Motor neuron (in vitro differentiated cells): ENCODE data around the gene FAM114A2. TPM values are rescaled to one million over a fixed set of nuclear protein-coding genes. Genes with fewer than 3 reads are reported as not detected.

Source experiments
- ATAC-seq, 8 experiments: fragments of 200-7000 bp; cut with Tn5 transposase; replicated peaks in 6 of 8; 2 replicates each; pipeline ENCODE4 v1.8.0; 2021; ENCODE audit warnings: mild to moderate bottlenecking in 8 of 8, moderate library complexity in 8 of 8
- H3K27ac ChIP-seq, 2 donors: fragments of 250-450 bp; sonication (Bioruptor Pico); 2 replicates each; pipeline ENCODE4 v1.9.0; 2021; ENCODE audit warnings: antibody characterized with exemption in 2 of 2, mild to moderate bottlenecking in 2 of 2, moderate library complexity in 1 of 2
- H3K4me1 ChIP-seq, 2 donors: fragments of 250-450 bp; sonication (Bioruptor Pico); replicated peaks in 1 of 2; 2 replicates each; pipeline ENCODE4 v1.6.1; 2021; ENCODE audit warnings: antibody characterized with exemption in 2 of 2, mild to moderate bottlenecking in 2 of 2, moderate library complexity in 1 of 2
- H3K4me3 ChIP-seq, 5 donors: fragments of 250-450 bp; sonication (Bioruptor Pico); 2 replicates each; pipeline ENCODE4 v1.9.0; 2021; ENCODE audit warnings: antibody characterized with exemption in 5 of 5, mild to moderate bottlenecking in 5 of 5, moderate library complexity in 4 of 5
- WGBS, 10 experiments: fragments of 450-650 bp; shearing (Covaris generic); methylation state at CpG; one replicate each; pipeline ENCODE4 v1.0.0; 2022; 5-methylcytosine and 5-hydroxymethylcytosine counted together
- in situ Hi-C, 9 experiments: fragments of 400-800 bp; cut with MboI; loops; one replicate each; pipeline ENCODE4 v1.15.0; 2021; ENCODE audit warnings: low sequenced_read_pairs in 9 of 9, low pct_unique_long_range_greater_than_20kb in 2 of 9; ENCODE audit not compliant: unreplicated experiment in 9 of 9
- total RNA-seq, 8 experiments: library from RNA; unstranded; fragments of 300-600 nt; gene quantifications; 2 replicates each; pipeline versions ENCODE4 v1.2.3 to v1.2.4, GENCODE V29; 2022

The FAM114A2 gene
- total RNA-seq, 8 experiments from 2014 or later = 14.1 to 29.9 (median 20.1) TPM

DNA sequence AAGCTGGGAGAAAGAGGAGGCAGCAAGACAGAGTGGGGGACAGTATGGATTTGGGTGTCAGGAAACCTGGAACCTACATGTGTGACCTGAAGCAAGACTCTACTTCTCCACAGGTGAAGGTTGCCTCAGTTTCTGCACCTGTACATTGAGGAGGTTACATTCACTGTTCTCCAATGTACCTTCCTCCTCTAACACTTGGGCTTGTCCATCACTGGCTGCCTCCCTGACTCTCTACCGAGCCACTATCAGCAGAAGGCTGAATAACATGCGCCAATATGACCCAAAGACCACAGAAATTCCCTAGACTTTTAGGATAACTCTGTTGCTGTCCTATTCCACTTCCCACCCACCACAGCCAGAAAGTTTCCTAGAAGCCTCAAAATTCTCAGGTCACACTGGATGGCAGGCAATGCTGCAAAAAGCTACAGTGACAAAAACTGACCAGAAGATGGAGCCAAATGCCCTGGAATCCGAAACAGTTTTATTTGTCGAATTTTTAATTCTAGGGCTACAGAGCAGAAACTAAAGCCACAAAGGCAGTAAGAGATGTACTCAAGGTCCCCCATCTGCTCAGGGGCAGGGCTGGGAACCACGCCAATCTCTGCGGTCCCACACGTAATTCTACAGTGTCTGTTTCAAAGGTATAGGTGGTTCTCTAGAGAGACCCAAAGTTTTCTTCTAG lies 64.4 kb downstream of the FAM114A2 start:
- ATAC-seq = peak; percentile 41 to 86 (median 70)
- Histone ChIP-seq H3K27ac (no peak overlapping the region), H3K4me3 (no peak overlapping the region), H3K4me1 (peaks cover 0 to 3% of the 10 kb centered on the region in 2 donors)
- in situ Hi-C loops = loop anchor here in 5 of 9 experiments (25.0 kb wide), 7 partner anchors 162 to 1437 kb away; partner anchors contain the start of gene GRIA1 (in 1 of the 5)
- WGBS, 10 experiments = 0 to 50% (median 26%) methylated on average over 1 to 6 of the region's 7 CpGs; no CpG with 5 or more reads in 1 of the 10 experiments

DNA sequence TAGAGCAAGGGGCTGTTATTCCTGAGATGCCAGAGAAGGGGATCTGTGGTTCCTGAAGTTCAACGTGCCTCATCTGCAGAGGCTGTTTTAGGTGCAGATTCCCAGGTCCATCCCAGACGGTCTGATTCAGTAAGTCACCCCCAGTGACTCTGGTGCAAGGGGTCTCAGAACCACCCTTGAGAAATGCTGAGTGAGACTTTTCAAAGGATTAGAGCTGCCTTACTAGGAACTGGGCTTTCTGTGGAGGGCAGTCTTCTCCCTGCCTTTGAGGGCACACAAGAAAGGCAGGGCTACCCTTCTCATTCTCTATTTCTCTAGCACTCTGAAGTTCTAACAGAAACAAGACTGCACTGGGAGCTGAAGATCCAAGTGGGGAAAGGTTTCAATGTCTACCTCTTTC lies 66.5 kb downstream of the FAM114A2 start:
- H3K27ac ChIP-seq = no peak overlapping the region
- H3K4me1 ChIP-seq = peaks cover 0 to 3% of the 10 kb centered on the region in 2 donors
- in situ Hi-C loops = loop anchor here in 5 of 9 experiments (25.0 kb wide), 7 partner anchors 160 to 1435 kb away; partner anchors contain the start of gene GRIA1 (in 1 of the 5)
- ATAC-seq = no peak
- WGBS, 10 experiments = 30 to 100% (median 54%) methylated on average over 1 to 2 of the region's 2 CpGs; no CpG with 5 or more reads in 2 of the 10 experiments
- H3K4me3 ChIP-seq = no peak overlapping the region

DNA sequence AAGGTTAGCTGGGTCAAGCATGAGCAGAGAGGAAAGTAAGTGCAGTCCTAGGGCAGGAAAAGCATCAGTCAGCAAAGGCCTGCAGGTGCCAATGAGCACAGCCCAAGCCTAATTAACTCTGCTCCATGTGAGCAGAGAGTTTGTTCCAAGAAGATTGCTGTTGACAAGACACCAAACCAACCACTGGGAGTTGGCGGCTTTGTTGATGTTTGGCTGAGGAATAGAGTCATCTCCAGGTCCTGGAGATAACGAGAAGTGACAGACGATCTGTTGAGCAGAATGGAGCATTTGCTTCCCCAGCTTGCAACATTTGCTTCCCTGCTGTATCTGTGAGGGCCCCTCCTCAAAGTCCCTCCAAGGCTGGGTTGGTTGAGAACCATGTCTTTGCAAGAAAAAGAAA lies 68.2 kb downstream of the FAM114A2 start:
- 40 to 88% (median 82%) methylated on average over 1 to 3 of the region's 3 CpGs; no CpG with 5 or more reads in 2 of the 10 experiments for WGBS, 10 experiments
- ATAC-seq = no peak
- in situ Hi-C loops = loop anchor here in 5 of 9 experiments (25.0 kb wide), 7 partner anchors 158 to 1433 kb away; partner anchors contain the start of gene GRIA1 (in 1 of the 5)
- Histone ChIP-seq H3K27ac (no peak overlapping the region), H3K4me3 (no peak overlapping the region), H3K4me1 (peaks cover 0 to 3% of the 10 kb centered on the region in 2 donors)

DNA sequence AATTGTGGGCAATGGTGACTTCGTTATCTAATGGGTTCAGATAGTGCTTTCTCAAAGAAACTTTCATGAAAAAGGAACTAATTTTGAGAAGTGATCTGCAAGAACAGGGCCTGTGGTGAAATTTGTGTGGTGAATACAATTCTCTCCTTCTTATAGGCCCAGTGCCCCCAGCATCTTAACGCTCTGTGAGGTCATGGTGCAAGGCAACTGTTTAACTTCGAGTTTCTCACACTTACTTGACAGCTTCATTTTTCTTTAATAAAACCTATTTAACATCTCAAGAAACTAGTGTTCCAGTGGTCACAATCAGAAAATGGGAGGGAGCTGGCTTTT lies 69.2 kb downstream of the FAM114A2 start:
- in situ Hi-C loops = loop anchor here (5.0 to 25.0 kb wide), 9 partner anchors 157 to 1437 kb away; partner anchors contain the start of gene GRIA1 (in 1 of the 9)
- H3K4me1 ChIP-seq = peaks cover 3 to 4% of the 10 kb centered on the region in 2 donors
- ATAC-seq = no peak
- 20 to 100% (median 69%) methylated on average over 1 to 3 of the region's 3 CpGs for WGBS, 10 experiments
- no peak overlapping the region for H3K4me3 ChIP-seq
- no peak overlapping the region for H3K27ac ChIP-seq

DNA sequence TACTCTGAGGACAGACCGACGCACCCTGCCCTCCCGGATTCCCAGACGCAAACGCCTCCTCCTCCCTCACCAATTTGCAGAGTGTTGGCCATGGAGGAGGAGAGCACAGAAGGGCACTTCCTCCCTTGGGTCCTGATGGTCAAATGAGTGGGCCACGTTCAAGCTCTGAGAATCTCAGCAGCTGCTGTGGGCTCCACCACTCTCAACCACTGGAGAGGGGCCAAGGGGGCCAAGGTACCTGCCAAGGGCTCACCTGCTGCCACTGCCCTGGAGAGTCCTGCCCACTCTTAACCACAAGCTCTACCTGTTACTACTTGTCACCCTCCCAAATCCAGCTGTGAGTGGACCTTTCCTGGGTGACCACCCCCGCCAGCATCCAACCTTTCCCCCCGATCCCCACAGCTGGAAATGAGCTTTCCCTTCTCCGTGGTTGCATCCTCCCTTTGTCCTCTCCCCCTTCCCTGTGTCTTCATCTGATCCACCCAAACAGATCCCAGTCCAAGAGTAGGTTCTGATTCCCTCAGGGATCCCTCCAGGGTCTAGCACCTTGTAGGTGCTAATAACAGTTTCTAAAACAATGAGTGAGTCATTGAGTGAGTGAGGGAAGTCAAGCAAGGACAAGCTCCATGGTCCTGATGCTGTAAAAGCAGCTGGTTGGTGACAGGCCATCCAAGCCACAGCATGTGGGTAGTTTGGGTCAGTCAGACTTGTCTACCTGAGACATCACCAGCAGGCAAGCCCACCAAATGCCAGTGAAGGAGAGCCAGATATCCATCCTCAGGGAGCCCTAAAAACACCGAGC lies 69.7 kb downstream of the FAM114A2 start:
- in situ Hi-C loops = loop anchor here (5.0 to 25.0 kb wide), 9 partner anchors 157 to 1437 kb away; partner anchors contain the start of gene GRIA1 (in 1 of the 9)
- ATAC-seq = no peak
- WGBS, 10 experiments = 67 to 100% (median 83%) methylated on average over 1 to 3 of the region's 10 CpGs; no CpG with 5 or more reads in 4 of the 10 experiments
- Histone ChIP-seq H3K27ac (no peak overlapping the region), H3K4me3 (no peak overlapping the region), H3K4me1 (peaks cover 3 to 4% of the 10 kb centered on the region in 2 donors)

DNA sequence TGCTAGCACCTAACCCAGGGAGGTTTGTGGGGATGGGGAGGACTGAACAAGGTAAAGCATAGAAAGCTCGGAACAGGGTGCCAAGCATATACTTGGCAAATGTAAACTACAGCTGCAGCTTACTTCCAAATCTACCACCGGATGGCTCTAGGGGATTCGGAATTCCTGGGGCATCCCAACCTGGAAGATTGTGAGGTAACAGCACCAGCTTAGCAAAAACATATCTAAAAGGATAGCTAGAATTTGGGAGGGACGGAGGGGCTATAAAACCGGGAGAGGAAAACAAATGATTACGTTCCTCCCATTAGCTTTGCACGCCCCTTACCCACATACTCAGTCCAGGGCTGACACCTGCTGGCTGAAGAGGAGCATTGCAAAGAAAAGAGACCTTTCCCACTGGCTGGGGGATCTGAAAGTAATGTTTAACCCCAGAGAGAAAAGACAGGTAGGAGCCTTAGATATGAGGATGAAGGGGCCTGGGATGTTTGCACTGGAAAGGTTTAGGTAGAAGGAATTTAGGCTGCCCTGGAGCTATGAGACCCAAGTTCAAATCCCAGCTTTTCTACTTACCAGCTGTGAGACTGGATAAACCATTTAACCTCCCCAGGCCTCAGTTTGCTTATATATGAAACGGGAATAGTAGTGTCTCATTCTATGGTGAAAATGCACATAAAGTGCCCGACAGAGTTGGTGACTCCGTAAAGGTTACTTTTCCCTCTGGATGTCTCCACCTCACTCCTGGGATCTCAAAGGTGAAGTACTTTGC lies 73.6 kb downstream of the FAM114A2 start:
- Histone ChIP-seq H3K27ac (no peak overlapping the region), H3K4me1 (peaks cover 8 to 9% of the 10 kb centered on the region in 2 donors), H3K4me3 (no peak overlapping the region)
- ATAC-seq = peak; percentile 66 to 84 (median 80)
- 0 to 55% (median 19%) methylated on average over 1 to 9 of the region's 10 CpGs; no CpG with 5 or more reads in 1 of the 10 experiments for WGBS, 10 experiments
- in situ Hi-C loops = loop anchor here (5.0 to 25.0 kb wide), 9 partner anchors 153 to 1433 kb away; partner anchors contain the start of gene GRIA1 (in 1 of the 9)

DNA sequence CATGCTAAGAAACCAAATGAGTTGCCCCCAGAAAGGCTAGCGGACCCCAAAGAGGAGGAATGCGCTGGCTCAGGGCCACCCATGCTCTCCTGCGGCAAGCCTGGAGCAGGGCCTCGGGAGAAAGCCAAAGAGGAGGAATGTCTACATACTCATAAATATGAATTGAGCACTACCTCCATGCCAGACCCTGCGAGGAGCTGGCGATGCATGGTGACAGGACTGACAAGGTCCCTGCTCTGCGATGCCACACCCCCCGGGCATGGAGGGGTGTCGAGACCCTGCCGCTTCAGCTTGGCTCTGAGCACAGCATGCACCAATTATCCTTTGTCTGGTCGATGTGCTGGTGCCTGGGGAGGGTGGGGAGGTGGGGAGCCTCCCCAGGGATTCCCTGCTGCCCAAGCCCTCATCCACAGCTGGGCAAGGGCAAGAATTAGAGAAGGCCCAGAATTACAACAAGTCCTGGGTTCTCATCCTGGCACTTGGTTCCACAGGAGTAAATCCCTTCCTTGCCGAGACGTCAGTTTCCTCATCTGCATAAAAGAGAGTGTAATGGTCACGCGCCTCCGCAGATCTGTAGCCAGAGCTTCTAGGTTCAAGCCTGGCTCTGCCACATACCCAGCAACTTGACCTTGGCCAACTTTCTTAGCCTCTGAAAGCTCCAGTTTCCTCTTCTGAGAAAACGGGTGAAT lies 74.4 kb downstream of the FAM114A2 start:
- WGBS, 10 experiments = 60 to 93% (median 76%) methylated on average over 1 to 7 of the region's 17 CpGs; no CpG with 5 or more reads in 3 of the 10 experiments
- H3K27ac ChIP-seq = no peak overlapping the region
- peak in 1 of 8 experiments; percentile 5 for ATAC-seq
- no peak overlapping the region for H3K4me3 ChIP-seq
- H3K4me1 ChIP-seq = peaks cover 5 to 14% of the 10 kb centered on the region in 2 donors
- in situ Hi-C loops = loop anchor here (10.0 to 25.0 kb wide), 8 partner anchors 152 to 1430 kb away; partner anchors contain the start of gene GRIA1 (in 1 of the 9)

DNA sequence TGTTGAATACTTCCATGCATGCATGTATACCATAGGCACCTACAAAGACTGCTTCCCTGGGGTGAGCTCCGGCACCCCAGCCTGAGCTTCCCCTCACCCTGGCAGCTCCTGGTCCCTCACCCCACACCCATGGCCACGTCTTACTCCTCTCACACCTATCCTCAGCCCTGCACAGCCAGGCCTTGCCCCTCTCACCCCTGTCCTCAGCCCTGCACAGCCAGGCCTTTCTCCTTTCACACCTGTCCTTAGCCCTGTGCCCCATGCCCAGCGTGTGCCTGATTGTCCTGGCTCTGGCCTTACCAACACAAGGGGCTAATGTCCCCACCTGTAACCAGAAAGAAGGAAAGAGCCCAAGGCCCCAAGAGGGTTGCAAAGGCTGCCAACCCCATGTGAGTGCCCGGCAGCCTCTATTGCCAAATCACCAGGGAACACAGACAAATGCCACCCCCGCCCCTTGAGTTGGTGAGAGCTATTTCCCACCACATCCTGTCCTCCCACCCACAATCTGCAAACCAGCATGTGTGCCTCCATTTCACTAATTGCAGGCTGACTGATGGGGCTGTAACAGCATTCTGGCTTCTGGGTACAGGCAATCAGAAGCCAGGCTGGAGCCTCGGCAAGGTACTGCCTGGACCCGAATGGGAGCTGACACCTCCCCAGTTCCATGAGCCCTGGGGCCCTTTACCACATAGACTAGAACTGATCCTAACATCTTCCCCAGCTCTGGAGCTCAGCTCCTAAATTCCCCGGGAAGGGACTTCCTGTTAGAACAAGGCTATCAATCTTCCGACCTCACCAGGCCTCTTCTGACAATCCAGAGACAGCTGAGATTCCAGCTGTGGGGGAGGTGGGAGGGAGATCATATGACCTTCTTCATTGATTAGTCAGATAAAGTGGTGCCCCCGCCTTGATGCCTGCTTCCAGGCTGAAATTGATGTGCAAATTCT lies 78.2 kb downstream of the FAM114A2 start:
- Histone ChIP-seq H3K4me3 (no peak overlapping the region), H3K27ac (no peak overlapping the region), H3K4me1 (peaks cover 5 to 15% of the 10 kb centered on the region in 2 donors)
- WGBS, 10 experiments = 52 to 100% (median 75%) methylated on average over 1 to 3 of the region's 10 CpGs; no CpG with 5 or more reads in 6 of the 10 experiments
- in situ Hi-C loops = loop anchor here (10.0 to 25.0 kb wide), 8 partner anchors 148 to 1426 kb away; partner anchors contain the start of gene GRIA1 (in 1 of the 9)
- ATAC-seq = peak in 5 of 8 experiments; percentile 14 to 50 (median 40)

DNA sequence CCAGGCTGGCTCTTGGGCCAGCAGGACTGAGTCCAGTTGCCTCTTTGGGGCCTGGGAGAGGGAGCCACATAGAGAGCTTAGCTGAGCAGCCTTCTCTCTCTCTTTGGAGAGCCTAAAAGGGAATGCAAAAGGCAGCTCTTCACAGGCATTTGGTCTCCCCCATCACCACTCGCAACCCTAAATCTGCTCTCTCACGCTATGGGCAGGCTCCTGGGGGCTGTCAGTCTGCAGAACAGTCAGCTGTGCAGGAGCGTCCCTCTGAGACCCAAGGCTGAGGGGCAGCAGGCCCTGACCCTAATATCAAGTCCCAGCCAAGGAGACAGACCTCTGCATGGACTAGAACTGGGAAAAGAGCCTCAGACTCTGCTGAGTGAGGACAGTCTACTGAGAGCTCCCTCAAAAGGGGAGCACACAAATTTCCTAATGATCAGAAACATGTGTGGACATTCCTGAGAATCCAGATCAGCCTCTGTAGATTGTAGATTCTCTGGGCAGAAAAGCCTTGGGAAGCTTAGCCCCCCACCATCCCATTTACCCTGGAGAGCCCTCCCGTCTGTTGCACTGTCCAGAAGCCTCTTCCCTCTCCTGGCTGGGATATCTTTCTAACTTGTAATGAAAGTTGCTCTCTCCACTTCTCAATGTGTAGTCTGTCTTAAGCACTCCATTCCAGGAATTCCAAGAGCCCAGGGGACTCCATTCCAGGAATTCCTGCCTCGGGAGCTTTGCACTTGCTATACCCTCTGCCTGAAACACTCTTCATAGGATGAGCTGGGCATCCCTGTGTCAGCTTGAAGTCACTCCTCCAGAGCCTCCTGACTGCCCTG lies 79.4 kb downstream of the FAM114A2 start:
- Histone ChIP-seq H3K4me3 (no peak overlapping the region), H3K27ac (no peak overlapping the region), H3K4me1 (peaks cover 5 to 11% of the 10 kb centered on the region in 2 donors)
- 0 to 69% (median 37%) methylated on average over 1 to 4 of the region's 5 CpGs; no CpG with 5 or more reads in 4 of the 10 experiments for WGBS, 10 experiments
- ATAC-seq = peak in 6 of 8 experiments; percentile 25 to 91 (median 43)
- in situ Hi-C loops = loop anchor here in 5 of 9 experiments (25.0 kb wide), 7 partner anchors 147 to 1422 kb away; partner anchors contain the start of gene GRIA1 (in 1 of the 5)

DNA sequence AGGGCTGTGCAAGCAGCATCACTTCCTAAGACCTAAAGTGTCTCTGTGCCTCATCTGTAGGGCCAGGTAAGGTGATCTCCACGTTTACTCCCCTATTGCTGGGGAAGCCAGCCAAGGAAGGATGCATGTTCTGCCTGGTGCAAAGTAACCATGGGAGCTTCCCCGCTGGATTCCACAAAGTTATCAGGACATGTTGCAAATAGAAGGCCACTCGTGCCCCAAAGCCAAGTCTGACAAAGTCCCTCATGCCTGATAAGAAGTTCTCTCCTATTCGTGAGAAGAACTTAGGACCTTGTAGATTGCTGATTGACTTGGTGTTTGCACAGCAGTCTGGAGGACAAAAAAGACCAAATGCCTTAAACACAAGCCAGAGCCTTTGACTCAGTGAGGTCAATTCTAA lies 81.5 kb downstream of the FAM114A2 start:
- no peak for ATAC-seq
- Histone ChIP-seq H3K27ac (no peak overlapping the region), H3K4me3 (no peak overlapping the region), H3K4me1 (peaks cover 5 to 11% of the 10 kb centered on the region in 2 donors)
- 34 to 92% (median 82%) methylated on average over 1 to 3 of the region's 4 CpGs; no CpG with 5 or more reads in 4 of the 10 experiments for WGBS, 10 experiments
- in situ Hi-C loops = loop anchor here in 5 of 9 experiments (25.0 kb wide), 7 partner anchors 145 to 1420 kb away; partner anchors contain the start of gene GRIA1 (in 1 of the 5)
